SKM-1 (cell line): ENCODE results near the gene FASTKD2.

Source experiments
- DNase-seq: peaks from one replicate; lab custom pipeline; 2025; ENCODE audit not compliant: unreplicated experiment; lab: John Stamatoyannopoulos, UW

Gene FASTKD2

DNA sequence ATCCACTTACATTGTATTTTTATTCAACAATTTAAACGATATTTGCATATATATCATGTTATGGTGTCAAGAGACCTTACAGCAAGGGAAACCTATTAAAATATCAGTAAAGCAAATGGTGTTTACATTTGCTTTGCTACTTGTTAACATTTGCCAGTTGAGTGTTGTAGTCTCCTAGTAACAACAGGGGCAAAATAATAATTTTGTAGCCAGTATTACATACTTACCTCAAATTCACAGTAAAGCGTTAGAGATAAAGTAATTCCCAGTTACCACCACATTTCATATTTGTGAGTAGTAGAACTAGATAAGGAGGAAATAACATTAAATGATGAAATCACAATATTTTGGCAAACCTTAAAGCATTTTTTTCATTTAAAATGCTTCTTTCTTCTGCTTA lies 71.3 kb downstream of the FASTKD2 start:
- DNase-seq = no peak

DNA sequence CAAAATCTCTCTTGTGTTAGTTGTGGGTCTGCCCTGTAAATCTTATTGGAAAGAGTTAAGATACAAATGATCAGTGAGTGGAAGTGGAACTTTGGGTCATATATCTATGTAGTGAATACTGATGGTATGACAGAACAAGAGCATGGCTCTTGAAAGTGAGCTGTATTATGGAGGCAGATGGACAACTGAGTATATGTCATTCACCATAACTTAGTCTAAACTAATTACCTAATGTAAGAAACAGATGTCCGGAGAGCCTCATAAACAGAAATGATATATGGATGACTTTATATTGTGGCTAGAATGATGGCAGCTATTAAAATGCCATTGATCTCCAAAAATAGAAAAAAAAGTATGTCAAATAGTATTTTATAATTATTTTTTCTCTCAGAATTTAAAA lies 72.4 kb downstream of the FASTKD2 start:
- DNase-seq = no peak

DNA sequence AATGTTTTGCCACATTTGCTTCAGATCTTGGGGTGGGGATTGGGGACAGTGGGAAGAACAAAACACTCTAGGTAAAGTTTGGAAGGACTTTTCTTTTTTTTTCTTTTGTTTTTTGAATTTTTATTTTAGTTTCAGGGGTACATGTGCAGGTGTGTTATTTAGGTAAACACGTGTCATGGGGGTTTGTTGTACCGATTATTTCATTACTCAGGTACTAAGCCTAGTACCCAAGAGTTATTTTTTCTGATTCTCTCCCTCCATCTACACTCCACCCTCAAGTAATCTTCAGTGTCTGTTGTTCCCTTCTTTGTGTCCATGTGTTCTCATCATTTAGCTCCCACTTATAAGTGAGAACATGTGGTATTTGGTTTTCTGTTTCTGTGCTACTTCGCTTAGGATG lies 73.3 kb downstream of the FASTKD2 start:
- no peak for DNase-seq

DNA sequence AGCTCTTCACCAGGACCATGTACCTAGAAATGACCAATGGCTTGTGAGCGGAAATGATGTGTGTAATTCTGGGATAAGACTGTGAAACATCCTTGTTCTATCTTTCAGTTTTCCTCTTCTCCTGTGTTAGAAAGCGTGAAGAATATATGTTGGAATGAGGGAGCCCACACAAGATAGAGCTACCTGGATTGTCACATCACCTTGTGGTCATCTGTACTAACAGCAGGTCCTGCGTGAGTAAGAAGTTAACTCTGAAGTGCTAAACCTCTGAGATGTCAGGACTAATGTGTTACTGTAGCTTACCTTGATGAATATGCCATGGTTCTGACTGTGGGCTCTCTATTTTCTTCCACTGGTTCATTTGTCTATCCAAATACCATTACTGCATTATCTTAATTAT lies 75.6 kb downstream of the FASTKD2 start:
- DNase-seq = no peak
